Prostate gland (tissue), 2 donors: Measurements from ENCODE around the gene HADHA.

Experiments
- CTCF ChIP-seq, 4 experiments: fragments of 200-600 bp in 2 of 4; fragments of 450-650 bp in 2 of 4; sonication (generic) in 2 of 4; IDR thresholded peaks; 1 replicate in 3 of 4; 2 replicates in 1 of 4; pipeline ENCODE4 v1.5.1; 2016 to 2019; ENCODE audit warnings: antibody characterized with exemption in 4 of 4, mild to moderate bottlenecking in 2 of 4, moderate library complexity in 2 of 4
- POLR2A ChIP-seq: fragments of 450-650 bp; IDR thresholded peaks from one replicate; pipeline ENCODE4 v1.6.1; 2016; ENCODE audit warnings: antibody characterized with exemption, mild to moderate bottlenecking
- POLR2AphosphoS5 ChIP-seq: sonication (generic); formaldehyde crosslinking; IDR thresholded peaks from one replicate; pipeline ENCODE4 v1.6.1; 2017; ENCODE audit warnings: antibody characterized with exemption

GRCh38 chr2:26169681-26170414 is 74.6 kb downstream of the HADHA start:
- TF ChIP-seq CTCF (IDR thresholded peaks at IDR 0.05) (no peak), POLR2AphosphoS5 (no peak), POLR2A (no peak)
